GM12878 (cell line): ENCODE measurements around the gene FYTTD1. TPM values are rescaled to one million over a fixed set of nuclear protein-coding genes. Genes with fewer than 3 reads are reported as not detected.

Source experiments
- BHLHE40 ChIP-seq, 2 experiments: fragments of 450-650 bp in 1 of 2; IDR thresholded peaks; 2 replicates each; pipeline ENCODE4 v1.6.1; 2011 to 2017; ENCODE audit warnings: low read depth in 2 of 2, borderline replicate concordance in 1 of 2, improper control_type of control experiment in 1 of 2, low read length in 1 of 2, mild to moderate bottlenecking in 1 of 2
- CBX5 ChIP-seq: sonication (generic); IDR thresholded peaks from 2 replicates; pipeline ENCODE4 v1.6.1; 2016; ENCODE audit warnings: low read depth, moderate library complexity, mild to moderate bottlenecking, inconsistent platforms
- CEBPB ChIP-seq, 2 experiments: fragments of 150-350 bp in 1 of 2; IDR thresholded peaks; 2 replicates each; pipeline ENCODE4 v1.6.1; 2012 to 2014; ENCODE audit warnings: low read depth in 2 of 2, low read length in 2 of 2, borderline replicate concordance in 1 of 2, inconsistent platforms in 1 of 2
- E2F8 ChIP-seq: fragments of 450-650 bp; IDR thresholded peaks from 2 replicates; pipeline ENCODE4 v1.6.1; 2018; ENCODE audit warnings: mild to moderate bottlenecking, low read depth, moderate library complexity; ENCODE audit not compliant: partially characterized antibody
- ETV6 ChIP-seq, 2 experiments: fragments of 450-650 bp in 1 of 2; IDR thresholded peaks in 1 of 2; conservative IDR thresholded peaks in 1 of 2; 2 replicates each; pipeline ENCODE4 v1.6.1; 2014; ENCODE audit warnings: antibody characterized with exemption in 1 of 2, borderline replicate concordance in 1 of 2, low read depth in 1 of 2, mild to moderate bottlenecking in 1 of 2, moderate library complexity in 1 of 2
- FOS ChIP-seq: IDR thresholded peaks from 3 replicates; pipeline ENCODE4 v1.6.1; 2011; ENCODE audit warnings: borderline replicate concordance; ENCODE audit not compliant: insufficient read length; ENCODE audit errors: extremely low read depth
- GABPA ChIP-seq: IDR thresholded peaks from 2 replicates; pipeline ENCODE4 v1.6.1; 2014; ENCODE audit warnings: antibody characterized with exemption, low read depth, mild to moderate bottlenecking, inconsistent platforms
- JUND ChIP-seq: IDR thresholded peaks from 2 replicates; pipeline ENCODE4 v1.6.1; 2012; ENCODE audit warnings: low read depth, mild to moderate bottlenecking, low read length, improper control_type of control experiment, moderate library complexity
- MEF2A ChIP-seq: IDR thresholded peaks from 2 replicates; pipeline ENCODE4 v1.6.1; 2011; ENCODE audit warnings: low read depth, mild to moderate bottlenecking, low read length, moderate library complexity; ENCODE audit not compliant: insufficient read depth
- MTA2 ChIP-seq: fragments of 450-650 bp; IDR thresholded peaks from 2 replicates; pipeline ENCODE4 v1.6.1; 2016; ENCODE audit warnings: low read depth, mild to moderate bottlenecking, moderate library complexity
- MYB ChIP-seq: fragments of 150-350 bp; IDR thresholded peaks from 2 replicates; pipeline ENCODE4 v1.6.1; 2014; ENCODE audit warnings: mild to moderate bottlenecking, low read depth, low read length, borderline replicate concordance
- MYC ChIP-seq: IDR thresholded peaks from 2 replicates; pipeline ENCODE4 v1.6.1; 2011; ENCODE audit warnings: mild to moderate bottlenecking, low read length, moderate library complexity, inconsistent platforms; ENCODE audit not compliant: insufficient read depth, insufficient replicate concordance, insufficient read length, severe bottlenecking
- NBN ChIP-seq: fragments of 450-650 bp; IDR thresholded peaks from 2 replicates; pipeline ENCODE4 v1.6.1; 2016
- NFYB ChIP-seq: IDR thresholded peaks from 2 replicates; pipeline ENCODE4 v1.6.1; 2011; ENCODE audit warnings: low read depth, mild to moderate bottlenecking, low read length, improper control_type of control experiment, moderate library complexity; ENCODE audit not compliant: insufficient read depth
- NR2C1 ChIP-seq: fragments of 450-650 bp; IDR thresholded peaks from 2 replicates; pipeline ENCODE4 v1.6.1; 2017; ENCODE audit warnings: antibody characterized with exemption, mild to moderate bottlenecking, moderate library complexity
- NRF1 ChIP-seq: conservative IDR thresholded peaks from 2 replicates; pipeline ENCODE4 v1.6.1; 2011; ENCODE audit warnings: mild to moderate bottlenecking, low read depth, low read length, improper control_type of control experiment
- POLR2AphosphoS5 ChIP-seq: IDR thresholded peaks from 2 replicates; pipeline ENCODE4 v1.6.1; 2011; ENCODE audit warnings: mild to moderate bottlenecking, low read length, inconsistent platforms
- PRDM15 ChIP-seq: fragments of 450-650 bp; formaldehyde crosslinking; IDR thresholded peaks from 2 replicates; pipeline ENCODE4 v1.4.0; 2020; ENCODE audit warnings: mild to moderate bottlenecking, moderate library complexity
- RUNX3 ChIP-seq: IDR thresholded peaks from 2 replicates; pipeline ENCODE4 v1.6.1; 2012; ENCODE audit warnings: low read length, inconsistent platforms
- SIX5 ChIP-seq: IDR thresholded peaks from 2 replicates; pipeline ENCODE4 v1.6.1; 2011; ENCODE audit warnings: mild to moderate bottlenecking, low read depth, low read length, moderate library complexity; ENCODE audit not compliant: severe bottlenecking
- SMAD1 ChIP-seq: fragments of 450-650 bp; IDR thresholded peaks from 2 replicates; pipeline ENCODE4 v1.6.1; 2018; ENCODE audit warnings: mild to moderate bottlenecking, low read depth; ENCODE audit not compliant: partially characterized antibody
- SMC3 ChIP-seq: IDR thresholded peaks from 2 replicates; pipeline ENCODE4 v1.6.1; 2011; ENCODE audit warnings: low read length, improper control_type of control experiment, borderline replicate concordance
- SREBF2 ChIP-seq: IDR thresholded peaks from 2 replicates; pipeline ENCODE4 v1.6.1; 2012; ENCODE audit warnings: mild to moderate bottlenecking, low read length
- TCF3 ChIP-seq: IDR thresholded peaks from 2 replicates; pipeline ENCODE4 v1.6.1; 2012; ENCODE audit warnings: low read depth, mild to moderate bottlenecking, low read length, borderline replicate concordance; ENCODE audit not compliant: insufficient read depth
- WRNIP1 ChIP-seq: IDR thresholded peaks from 2 replicates; pipeline ENCODE4 v1.6.1; 2011; ENCODE audit warnings: low read depth, low read length, improper control_type of control experiment, borderline replicate concordance
- ZNF217 ChIP-seq: fragments of 450-650 bp; IDR thresholded peaks from 2 replicates; pipeline ENCODE4 v1.6.1; 2017; ENCODE audit warnings: antibody characterized with exemption, mild to moderate bottlenecking
- polyA plus RNA-seq, 11 experiments: library from polyadenylated mRNA; depleted of rRNA in 4 of 11; unstranded in 6 of 11; stranded (reverse) in 5 of 11; fragments of >200 nt; fragmentation: Nextera tagmentation in 4 of 11; fragmentation: Illumina TruSeq in 1 of 11; extraction: Ambion mirVana in 4 of 11; extraction: Trizol in 1 of 11; gene quantifications; 1 replicate in 1 of 11; 2 replicates in 10 of 11; pipeline versions ENCODE4 v1.2.1 to v1.2.3, GENCODE V29; 2011 to 2016; ENCODE audit warnings: inconsistent platforms in 2 of 11, missing spikeins in 2 of 11, low read depth in 1 of 11
- total RNA-seq, 4 experiments: library from RNA; depleted of rRNA in 3 of 4; stranded (reverse); fragments of >200 nt in 3 of 4; fragmentation: Illumina TruSeq in 1 of 4; extraction: Trizol in 1 of 4; gene quantifications; 2 replicates each; pipeline versions ENCODE4 v1.2.1 to v1.2.3, GENCODE V29; 2013 to 2021

Gene FYTTD1
- total and polyA plus RNA-seq, 10 of the 15 experiments (the other 5 are each of a cell fraction or from before 2014, with no cell fraction given), result 25.5 to 101 (median 59.4) TPM

GRCh38 chr3:197750396-197750831 lies 731 bp downstream of the FYTTD1 start (continued):
- TF ChIP-seq MYB, result no peak
- no peak for TF ChIP-seq WRNIP1
- peak; percentile 51 for TF ChIP-seq RUNX3
- no peak for TF ChIP-seq E2F8
- no peak for TF ChIP-seq MYC
- TF ChIP-seq MEF2A, result no peak
- no peak for TF ChIP-seq CEBPB (IDR thresholded peaks at IDR 0.05; ENCODE audit: borderline replicate concordance in 1 of 2, low read depth in 2 of 2, low read length in 2 of 2)
- TF ChIP-seq PRDM15 (CRISPR knock-in tag), result no peak
- TF ChIP-seq FOS, result no peak
- no peak for TF ChIP-seq JUND
- TF ChIP-seq BHLHE40 (IDR thresholded peaks at IDR 0.05; ENCODE audit: borderline replicate concordance in 1 of 2, low read depth in 2 of 2, low read length in 1 of 2), result no peak
- TF ChIP-seq ETV6 (conservative IDR thresholded peaks at IDR 0.05 in 1 of 2, IDR thresholded peaks at IDR 0.05 in 1 of 2; ENCODE audit: borderline replicate concordance in 1 of 2, low read depth in 1 of 2), result 0 out of 4 replicates have a peak, but pooled peaks of 1 of the 2 experiments have one; percentile 5
- TF ChIP-seq SMAD1, result no peak
- no peak for TF ChIP-seq GABPA
- TF ChIP-seq NFYB, result no peak
- peak; percentile 21; the same call in 1 of the 2 replicates for TF ChIP-seq SMC3
- TF ChIP-seq SIX5, result no peak
- TF ChIP-seq CBX5, result no peak
- TF ChIP-seq NRF1, result no peak
- TF ChIP-seq ZNF217, result no peak
- TF ChIP-seq NR2C1, result no peak
- no peak for TF ChIP-seq MTA2
- no peak for TF ChIP-seq TCF3
- no peak for TF ChIP-seq NBN
- TF ChIP-seq POLR2AphosphoS5, result peak; percentile 65; the same call in 1 of the 2 replicates
- TF ChIP-seq SREBF2, result no peak
